Renal pelvis (tissue), 12 donors: ENCODE measurements around the gene ANGPTL7. TPM values are rescaled to one million over a fixed set of nuclear protein-coding genes. Genes with fewer than 3 reads are reported as not detected.
"Not testable (repeated sequence)": the region's sequence is repeated elsewhere in the genome, so short reads cannot be mapped to it uniquely, and the experiment has no call there.

Source experiments
- DNase-seq: peaks from one replicate; pipeline ENCODE4 v3.0.0-alpha.2; 2013
- long read RNA-seq, 16 experiments: transcript quantifications; one replicate each; lab custom pipeline, GENCODE V29; 2026
- polyA plus RNA-seq, 3 donors: library from polyadenylated mRNA; unstranded; fragments of 120-200 nt; gene quantifications; one replicate each; pipeline ENCODE4 v1.2.1, GENCODE V29; 2013; ENCODE audit not compliant: insufficient read length in 3 of 3

ANGPTL7 gene, protein sequence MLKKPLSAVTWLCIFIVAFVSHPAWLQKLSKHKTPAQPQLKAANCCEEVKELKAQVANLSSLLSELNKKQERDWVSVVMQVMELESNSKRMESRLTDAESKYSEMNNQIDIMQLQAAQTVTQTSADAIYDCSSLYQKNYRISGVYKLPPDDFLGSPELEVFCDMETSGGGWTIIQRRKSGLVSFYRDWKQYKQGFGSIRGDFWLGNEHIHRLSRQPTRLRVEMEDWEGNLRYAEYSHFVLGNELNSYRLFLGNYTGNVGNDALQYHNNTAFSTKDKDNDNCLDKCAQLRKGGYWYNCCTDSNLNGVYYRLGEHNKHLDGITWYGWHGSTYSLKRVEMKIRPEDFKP
- under 1 TPM in 2 of 3 donors, not detected in 1; 0.10 to 0.12 TPM for polyA plus RNA-seq
- long read RNA-seq, donor 1 = 0 reads
- long read RNA-seq, donor 2 = 0 reads
- long read RNA-seq, donor 3 = 0 reads
- long read RNA-seq, donor 4 = 0 reads
- long read RNA-seq, donor 5 = 0 reads
- long read RNA-seq, donor 6 = 0 reads
- long read RNA-seq, donor 7 = 0 reads
- long read RNA-seq, donor 8 = 0 reads
- long read RNA-seq, donor 9 = 0 reads
- long read RNA-seq, donor 10 = 0 reads
- long read RNA-seq, donor 11 = 0 reads
- long read RNA-seq, donor 12 = 0 reads
- long read RNA-seq, donor 13 = 0 reads
- long read RNA-seq, donor 14 = 0 reads
- long read RNA-seq, donor 15 = 0 reads
- long read RNA-seq, donor 16 = 0 reads

DNA sequence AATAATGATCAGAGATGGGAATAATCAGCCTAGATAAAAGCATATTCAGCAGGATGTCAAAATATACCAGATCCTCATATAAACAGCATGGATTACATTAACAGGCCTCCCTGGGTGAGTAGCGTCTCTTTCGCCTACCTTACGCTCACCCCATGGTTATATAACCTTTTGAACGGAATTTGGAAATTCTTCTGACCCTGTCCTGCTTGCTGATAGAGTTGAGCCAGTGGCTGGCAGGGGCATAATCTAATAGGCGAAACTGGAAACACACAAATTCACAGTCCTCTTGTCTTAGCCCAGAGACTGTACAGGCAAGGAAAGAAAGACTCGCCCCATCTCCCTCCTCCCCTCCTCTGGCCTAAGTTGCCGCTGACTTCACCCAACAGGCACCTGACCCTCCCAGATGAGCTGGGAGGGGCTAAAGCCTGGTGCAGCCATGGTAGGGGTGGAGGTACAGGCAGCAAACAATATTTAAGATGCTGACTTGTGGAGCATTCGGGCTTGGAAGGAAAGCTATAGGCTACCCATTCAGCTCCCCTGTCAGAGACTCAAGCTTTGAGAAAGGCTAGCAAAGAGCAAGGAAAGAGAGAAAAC, at the start of gene ANGPTL7:
Gene ANGPTL7, plus strand, starts transcription at position 498 of the 594 bp plus-strand sequence. CDS start 225 bp downstream, outside the sequence.
- DNase-seq = no peak

DNA sequence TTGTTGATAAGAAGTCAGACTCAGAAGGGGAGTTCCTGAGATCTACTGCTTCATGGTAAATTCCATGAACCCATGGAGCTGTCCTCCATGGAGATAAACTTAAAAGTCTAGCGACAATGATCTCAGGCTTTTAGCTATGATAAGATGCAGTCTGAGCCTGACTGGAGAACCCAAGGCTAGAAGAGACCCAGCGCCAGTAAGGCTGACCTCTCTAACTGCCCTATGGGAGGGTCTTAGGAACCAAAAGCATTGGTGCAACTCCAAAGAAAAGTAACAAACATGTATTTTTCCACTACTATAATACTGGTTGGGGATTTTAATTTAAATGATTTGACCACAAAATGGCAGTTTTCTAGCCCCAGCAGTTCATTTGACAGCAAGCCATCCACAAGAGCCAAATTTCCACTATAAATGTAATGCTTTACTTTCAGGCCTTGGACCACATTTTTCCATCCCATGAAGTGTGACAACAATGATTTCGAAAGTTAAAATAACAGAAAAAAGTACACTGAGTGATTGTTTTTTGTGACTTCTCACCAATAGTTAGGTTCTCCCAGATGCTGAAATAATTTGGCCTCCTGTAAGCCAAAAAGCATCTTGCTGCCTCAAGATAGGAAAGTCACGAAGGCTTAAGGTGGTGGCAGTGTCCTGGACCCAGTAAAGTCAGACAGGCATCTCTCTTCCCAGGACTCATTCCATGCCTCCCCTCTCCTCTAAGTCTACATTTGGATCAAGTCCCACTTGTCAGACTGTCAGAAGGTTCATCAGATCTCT, 46.4 kb upstream of the ANGPTL7 start:
- no peak for DNase-seq

DNA sequence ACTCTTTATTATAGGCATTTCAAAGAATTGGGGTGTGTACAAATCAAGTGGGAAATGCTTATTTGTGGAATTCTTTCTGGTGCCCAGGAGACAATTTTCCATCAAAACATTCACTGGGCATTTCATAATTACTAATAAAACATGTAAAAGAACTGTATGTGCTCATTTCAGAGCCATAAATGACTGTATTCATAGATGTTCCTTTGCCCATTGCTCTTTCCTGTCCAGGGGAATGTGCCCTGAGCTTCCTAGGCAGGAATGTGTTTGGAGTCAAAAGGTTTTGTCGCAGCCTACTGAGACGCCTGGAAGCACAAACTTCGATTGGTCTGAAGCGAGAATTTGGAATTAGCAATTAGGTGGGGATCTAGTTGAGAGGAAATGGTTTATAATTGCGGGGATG, 45.8 kb upstream of the ANGPTL7 start:
- DNase-seq = no peak

DNA sequence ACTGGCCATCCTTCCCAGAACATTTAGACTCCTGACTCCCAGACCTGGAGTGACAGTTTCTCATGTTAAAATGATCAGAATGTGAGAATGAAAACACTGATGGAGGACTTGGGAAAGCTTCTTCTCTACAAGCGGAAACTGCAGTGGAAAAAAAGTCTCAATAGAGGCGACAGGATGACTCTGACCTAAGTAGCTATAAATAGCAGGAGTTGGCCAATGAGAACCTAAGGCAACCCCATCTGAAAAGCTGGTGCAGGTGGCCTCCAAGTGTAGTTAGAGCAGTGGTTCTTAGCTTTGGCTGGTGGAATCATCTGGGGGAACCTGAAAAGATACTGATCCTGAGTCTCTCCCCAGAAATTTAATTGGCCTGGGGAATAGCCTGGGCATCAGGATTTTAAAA, 45.2 kb upstream of the ANGPTL7 start:
- no peak for DNase-seq

DNA sequence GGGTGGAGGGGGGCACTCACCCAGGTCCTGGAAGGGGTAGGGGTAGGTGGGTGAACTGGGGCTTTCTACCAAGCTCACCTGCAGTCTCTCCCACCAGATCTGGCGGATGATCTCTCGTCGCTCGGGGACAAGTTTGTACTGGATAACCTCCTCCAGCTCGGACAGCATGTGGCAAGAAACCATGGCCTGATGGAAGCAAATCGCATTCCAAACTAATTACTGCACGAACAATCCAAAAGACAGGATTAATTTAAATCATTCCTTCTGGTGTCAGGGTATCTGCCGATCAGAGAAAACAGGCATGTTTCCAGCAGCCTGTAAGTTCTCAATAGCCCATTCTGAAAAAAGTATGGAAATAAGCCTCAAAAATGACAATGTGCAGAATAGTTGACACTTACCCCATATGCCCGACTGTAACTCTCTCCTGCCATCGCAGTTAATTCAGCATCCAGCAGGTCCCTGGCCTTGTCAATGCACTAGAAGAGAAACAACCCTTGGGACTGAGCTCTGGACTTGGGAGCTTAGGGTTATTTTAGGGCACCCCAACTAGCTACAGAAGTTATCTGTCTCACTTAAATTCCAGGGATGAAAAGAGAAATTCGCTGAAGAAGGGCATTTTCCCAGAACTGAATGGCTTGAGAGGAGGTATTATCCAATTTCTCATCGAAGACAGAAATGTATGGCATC, 44.4 kb upstream of the ANGPTL7 start:
- DNase-seq = no peak

DNA sequence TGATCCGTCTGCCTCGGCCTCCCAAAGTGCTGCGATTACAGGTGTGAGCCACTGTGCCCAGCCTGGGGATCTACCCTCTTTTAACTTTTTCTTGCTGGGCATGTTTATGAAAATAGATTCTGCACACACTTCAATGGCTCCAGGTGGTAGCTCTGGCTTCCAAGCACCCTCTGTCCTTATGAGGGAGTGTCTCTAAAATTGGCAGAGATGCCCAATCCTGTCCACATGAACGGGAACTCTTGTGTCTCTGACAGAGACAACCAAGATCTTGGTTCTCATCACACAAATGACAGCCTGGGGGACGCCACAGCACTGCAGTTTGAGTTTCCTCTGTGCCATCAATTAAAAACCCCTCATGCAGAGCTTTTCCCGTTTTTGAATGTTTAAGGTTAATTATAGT, 43.4 kb upstream of the ANGPTL7 start:
- no peak for DNase-seq

DNA sequence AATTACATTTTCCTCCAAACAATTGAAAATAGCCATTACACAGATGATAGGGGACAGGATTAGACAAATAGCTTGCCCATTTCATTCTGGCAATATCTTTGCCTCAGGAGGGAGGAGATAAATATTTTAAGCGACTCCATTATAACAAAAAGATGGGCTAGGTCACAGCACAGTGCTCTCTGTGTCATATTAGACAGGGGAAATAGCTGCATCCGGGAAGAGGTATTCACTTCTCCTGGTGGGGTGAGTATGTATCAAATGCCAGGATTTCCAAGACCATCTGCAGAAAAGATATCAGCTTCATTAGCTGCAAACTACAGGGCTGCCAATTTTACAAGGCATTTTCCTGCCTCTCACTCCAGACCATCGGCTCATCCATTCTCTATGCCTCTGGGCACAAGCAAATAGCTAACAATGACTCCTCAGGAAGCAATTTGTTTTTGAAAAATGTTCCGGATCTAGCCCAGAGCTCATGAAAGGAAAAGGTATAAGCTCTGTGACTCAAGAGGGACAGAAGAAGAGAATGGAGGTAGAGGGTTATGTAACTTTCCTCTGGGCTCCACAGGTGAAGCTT, 41.9 kb upstream of the ANGPTL7 start:
- no peak for DNase-seq

DNA sequence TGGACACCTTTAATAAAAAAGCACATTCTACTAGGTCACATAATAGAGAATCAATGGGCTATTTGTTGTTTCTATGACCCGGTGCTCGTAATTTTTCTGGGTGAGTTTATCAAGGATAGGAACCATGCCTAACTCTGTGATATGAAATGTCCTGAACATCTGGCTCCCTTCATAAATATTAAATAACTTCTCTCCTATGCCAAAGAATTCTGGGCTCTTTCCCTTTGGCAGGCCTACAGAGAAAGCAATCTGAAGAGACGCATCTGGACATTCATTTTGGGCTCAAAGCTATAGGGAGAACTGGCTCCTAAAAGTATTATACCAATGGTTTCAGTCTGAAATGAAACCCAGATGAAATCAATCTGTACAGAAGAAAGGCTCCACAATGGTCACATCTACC, 38.8 kb upstream of the ANGPTL7 start:
- peak; percentile 77 for DNase-seq

DNA sequence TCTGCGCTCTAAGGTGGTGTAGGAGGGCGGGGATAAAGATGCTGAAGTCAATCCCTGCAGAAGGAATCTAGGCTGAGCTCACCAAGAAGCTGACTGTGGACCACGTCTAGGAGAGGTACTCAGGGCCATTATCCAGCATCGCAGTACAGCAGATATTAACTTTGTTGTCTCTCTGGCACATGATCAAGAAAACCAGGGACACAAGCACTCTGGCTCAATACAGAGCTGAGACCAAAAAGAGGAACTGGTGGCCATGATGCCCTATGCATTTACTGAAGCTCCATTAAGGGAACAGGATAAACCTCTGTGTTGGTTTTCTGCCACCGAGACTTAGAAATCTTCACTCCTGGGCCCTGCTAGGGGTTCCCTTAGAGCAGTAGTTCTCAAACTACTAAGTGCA, 38.0 kb upstream of the ANGPTL7 start:
- no peak for DNase-seq

DNA sequence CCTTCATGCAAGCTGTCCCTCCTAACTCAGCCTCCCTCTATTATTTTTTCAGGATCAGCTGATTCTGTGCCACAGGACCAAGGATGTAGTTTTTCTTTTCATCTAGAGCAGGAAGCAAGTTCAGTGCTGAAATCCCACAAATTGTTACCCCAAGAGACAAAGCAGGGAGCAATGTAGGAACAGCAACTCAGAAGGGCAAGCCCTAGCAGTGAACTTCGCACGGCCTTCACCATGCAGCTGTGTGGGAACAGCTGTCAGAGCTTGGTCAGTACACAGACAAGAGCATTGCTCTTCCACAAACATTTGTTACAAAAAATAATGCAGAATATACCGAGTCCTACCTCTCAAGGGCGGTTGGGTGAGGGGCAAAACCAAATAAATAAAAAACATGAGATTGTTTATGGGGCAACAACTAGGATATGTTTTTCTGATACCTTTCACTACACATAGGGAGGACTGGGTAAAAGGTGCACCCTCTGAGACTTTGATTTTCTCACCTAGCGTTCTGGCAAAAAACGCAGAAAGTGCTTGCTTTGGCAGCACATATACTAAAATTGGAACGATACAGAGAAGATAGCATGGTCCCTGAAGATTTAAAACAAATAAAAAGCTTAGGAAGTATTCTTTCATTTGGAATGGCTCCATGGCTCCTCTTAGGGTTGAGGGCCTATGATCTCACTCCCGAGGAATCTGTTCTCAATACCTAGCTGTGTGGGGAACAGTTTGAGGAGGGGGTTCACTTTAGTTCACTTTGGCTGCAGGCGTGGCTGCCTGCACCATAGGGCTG, 37.1 kb upstream of the ANGPTL7 start:
- DNase-seq = no peak

DNA sequence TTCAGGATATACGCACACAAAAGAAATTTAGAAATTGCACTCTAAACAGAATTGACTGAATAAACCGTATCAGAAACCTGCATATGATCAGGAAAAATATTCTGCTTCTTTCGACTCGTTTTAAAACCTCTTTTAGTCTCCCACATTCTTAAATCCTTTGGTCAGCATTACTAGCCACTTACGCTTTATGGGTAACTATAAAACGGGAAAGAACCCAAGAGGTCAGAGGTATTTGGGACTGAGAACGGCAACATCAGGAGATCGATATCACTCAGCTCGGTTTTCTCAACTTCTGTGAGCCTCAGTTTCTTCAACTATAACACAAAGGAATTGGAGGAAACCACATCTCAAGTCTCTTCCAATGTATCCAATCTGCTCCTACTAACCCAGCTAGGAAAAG, 36.4 kb upstream of the ANGPTL7 start:
- DNase-seq = no peak

DNA sequence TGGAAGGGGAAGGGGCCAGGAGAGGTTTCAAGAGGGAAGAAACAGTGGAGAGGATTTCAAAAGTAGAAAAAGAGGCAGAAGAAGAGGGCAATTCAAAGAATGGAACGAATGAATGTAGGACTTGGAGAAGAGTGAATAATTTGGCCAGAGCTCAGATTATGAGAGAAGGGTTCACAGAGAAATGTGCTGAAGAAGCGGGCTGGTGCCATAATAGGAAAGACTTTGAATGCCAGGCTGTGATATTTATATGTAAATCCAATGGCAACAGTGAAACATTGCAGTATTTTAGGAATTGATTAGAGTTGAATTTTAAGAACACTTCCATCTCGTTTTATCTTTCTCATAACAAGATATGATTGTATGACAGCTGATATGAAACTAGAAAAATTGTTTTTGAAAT, 36.0 kb upstream of the ANGPTL7 start:
- DNase-seq = no peak

DNA sequence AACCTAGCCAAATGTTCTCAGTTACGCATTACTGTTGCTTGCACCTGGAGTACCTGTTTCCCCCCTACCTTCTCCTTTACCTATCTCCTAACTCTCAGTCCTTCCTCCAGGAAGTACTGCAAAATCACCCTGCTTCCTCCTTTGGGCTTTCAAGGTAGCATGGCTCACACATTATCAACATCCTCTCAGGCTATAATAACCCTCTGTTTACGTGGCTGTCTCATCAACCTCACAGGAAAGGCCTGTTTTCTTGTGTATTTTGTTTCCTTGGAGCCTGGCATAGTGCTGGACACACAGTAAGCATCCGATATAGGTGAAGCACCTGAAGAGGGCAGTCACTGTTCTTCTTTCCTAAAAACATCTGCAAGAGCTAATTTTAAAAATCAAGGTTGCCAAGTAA, 32.7 kb upstream of the ANGPTL7 start:
- no peak for DNase-seq

DNA sequence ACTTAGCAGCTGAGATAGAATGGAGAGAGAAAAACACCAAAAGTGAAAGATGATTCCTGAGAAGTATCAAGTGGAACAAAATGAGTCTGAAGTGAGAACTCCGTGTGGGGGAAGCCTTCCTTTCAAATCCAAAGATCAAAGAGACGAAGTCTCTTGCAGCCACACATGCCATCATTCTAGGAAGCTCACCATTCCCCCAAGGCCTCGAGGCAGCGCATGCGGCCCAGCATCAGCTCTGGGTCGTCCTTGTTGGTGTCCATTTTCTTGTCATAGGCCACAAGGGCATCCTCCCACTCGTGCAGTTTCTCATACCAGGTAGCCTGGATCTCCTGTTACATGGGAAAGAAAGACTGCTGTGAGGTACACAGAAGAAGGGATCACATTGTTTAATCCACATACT, 32.2 kb upstream of the ANGPTL7 start:
- no peak for DNase-seq

DNA sequence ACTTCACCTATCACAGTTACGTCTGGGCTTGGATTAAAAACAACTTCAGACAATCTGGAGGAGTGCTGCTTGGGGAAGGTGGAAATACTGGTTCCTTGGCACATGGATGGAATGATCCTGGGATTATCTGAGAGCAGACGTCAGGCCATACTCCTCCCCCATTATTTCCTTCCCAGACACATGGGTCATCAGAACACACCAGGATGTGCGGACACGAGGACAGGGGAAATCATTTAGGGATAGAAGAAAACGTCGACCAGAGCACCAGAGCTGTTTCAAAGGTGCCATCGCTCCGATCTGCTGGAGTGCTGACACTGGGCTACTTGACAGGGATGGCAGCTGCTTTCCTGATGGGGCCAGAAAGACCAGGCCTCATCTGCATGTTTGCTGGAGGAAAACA, 31.8 kb upstream of the ANGPTL7 start:
- DNase-seq = no peak

DNA sequence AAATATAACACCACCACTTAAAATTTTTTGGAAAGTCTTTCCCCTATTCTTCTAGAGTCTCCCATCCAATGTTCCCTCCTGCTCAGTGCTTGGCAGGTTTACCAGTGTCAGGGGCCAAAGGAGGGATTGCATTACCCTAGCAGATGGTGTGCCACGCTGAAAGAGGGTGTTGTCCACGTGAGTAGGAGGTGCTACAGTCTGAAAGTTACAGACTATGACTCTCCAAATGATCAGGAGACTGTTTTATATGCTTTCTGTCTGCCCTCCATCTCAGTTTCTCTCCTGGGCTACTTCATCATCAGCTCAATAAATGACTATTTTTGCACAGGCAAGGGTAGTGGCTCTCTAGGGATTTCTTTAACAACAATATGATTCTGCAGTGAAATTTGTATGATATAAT, 31.3 kb upstream of the ANGPTL7 start:
- no peak for DNase-seq

DNA sequence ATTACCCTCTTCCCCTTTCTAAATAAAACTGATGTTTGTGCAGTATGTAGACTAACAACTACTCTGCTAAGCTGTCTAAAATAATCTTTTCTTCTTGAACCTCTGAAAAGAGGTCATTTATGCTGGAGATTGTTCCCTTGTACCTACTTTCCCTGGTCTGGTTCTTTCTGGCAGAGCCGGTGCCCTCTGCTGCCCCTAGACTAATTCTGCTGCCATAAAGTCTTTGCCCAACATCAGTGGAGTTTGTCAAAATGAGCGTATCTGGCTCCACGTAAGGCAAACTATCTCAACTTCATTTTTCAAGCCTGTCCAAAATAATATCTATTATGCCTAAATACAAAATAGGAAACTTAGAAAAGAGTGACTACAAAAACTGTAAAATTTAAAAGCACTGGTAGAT, 30.9 kb upstream of the ANGPTL7 start:
- no peak for DNase-seq

DNA sequence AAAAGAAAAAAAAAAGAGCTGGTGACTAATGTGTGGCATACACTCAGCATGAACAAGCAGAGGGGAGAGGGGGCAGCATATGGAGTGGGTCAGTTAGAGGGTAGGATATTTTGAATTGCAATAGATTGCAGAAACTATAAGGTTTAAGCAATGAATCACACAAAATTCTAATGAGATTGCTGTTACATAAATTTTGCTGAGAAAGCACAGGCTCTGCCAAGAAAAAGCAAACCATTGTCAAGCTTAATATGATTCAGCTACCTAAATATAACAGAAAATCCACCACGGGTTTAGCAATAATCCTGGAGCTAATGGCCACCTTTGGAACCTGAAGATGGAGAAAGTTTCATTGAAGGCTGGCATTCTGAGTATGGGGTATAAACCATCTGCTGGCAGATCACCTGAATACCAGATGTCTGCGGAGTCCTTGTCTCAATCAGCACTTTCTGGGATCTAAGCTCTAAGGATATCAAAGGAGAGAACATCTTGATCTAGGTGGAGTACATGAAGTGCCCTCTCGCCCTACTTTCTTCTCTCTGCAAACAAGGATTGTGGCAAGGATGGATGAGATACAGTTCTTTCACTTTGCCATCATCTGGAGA, 30.3 kb upstream of the ANGPTL7 start:
- DNase-seq = no peak

DNA sequence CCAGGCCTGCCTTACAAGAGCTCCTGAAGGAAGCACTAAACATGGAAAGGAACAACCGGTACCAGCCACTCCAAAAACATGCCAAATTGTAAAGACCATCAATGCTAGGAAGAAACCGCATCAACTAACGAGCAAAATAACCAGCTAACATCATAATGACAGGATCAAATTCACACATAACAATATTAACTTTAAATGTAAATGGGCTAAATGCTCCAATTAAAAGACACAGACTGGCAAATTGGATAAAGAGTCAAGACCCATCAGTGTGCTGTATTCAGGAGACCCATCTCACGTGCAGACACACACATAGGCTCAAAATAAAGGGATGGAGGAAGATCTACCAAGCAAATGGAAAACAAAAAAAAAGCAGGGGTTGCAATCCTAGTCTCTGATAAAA, 26.4 kb upstream of the ANGPTL7 start:
- not testable (repeated sequence) for DNase-seq

DNA sequence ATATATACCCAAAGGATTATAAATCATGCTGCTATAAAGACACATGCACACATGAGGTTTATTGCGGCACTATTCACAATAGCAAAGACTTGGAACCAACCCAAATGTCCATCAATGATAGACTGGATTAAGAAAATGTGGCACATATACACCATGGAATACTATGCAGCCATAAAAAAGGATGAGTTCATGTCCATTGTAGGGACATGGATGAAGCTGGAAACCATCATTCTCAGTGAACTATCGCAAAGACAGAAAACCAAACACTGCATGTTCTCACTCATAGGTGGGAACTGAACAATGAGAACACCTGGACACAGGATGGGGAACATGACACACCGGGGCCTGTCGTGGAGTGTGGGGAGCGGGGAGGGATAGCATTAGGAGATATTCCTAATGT, 22.4 kb upstream of the ANGPTL7 start:
- not testable (repeated sequence) for DNase-seq
